ENCODE results near the gene LRFN3.

LRFN3 gene

GRCh38 chr19:35990156-35990555 lies 54.0 kb downstream of the LRFN3 start:
- CTCF ChIA-PET: no interaction called here
- no peak for TF ChIP-seq FOXK2 (IDR thresholded peaks at IDR 0.05)
- no peak for TF ChIP-seq PKNOX1 (IDR thresholded peaks at IDR 0.05)
- no peak for TF ChIP-seq L3MBTL2 (conservative IDR thresholded peaks at IDR 0.05)
- no peak for TF ChIP-seq FOXA1 (IDR thresholded peaks at IDR 0.05)
- no peak for TF ChIP-seq ZNF384 (IDR thresholded peaks at IDR 0.05)
- no peak for TF ChIP-seq SP1 (IDR thresholded peaks at IDR 0.05)
- DNase-seq (ENCODE audit: extremely low spot score): no peak
- POLR2A ChIA-PET: no interaction called here

- POLR2A ChIA-PET: interaction anchor here (1.3 kb wide), 1 partner anchor 63 kb away, joined by 4 read pairs; the partner anchor contains the start of gene THAP8
- no peak for DNase-seq (ENCODE audit: extremely low spot score)
- CTCF ChIA-PET: interaction anchor here (0.5 to 0.6 kb wide), 2 partner anchors 65 to 107 kb away, joined by 3 to 4 read pairs; no protein-coding TSS in a partner anchor
- TF ChIP-seq LEF1 (IDR thresholded peaks at IDR 0.05; ENCODE audit: borderline replicate concordance) (no peak), HDGF (IDR thresholded peaks at IDR 0.05; ENCODE audit: borderline replicate concordance) (no peak), L3MBTL2 (conservative IDR thresholded peaks at IDR 0.05) (no peak), FOXA1 (IDR thresholded peaks at IDR 0.05) (no peak), SP1 (IDR thresholded peaks at IDR 0.05) (no peak), PKNOX1 (IDR thresholded peaks at IDR 0.05) (no peak), TARDBP (IDR thresholded peaks at IDR 0.05) (no peak), FOXK2 (IDR thresholded peaks at IDR 0.05) (no peak), ZNF384 (IDR thresholded peaks at IDR 0.05) (no peak), BHLHE40 (IDR thresholded peaks at IDR 0.05; ENCODE audit: borderline replicate concordance) (no peak), SUZ12 (IDR thresholded peaks at IDR 0.05) (no peak), FOXM1 (IDR thresholded peaks at IDR 0.05; ENCODE audit: borderline replicate concordance) (no peak), NFRKB (IDR thresholded peaks at IDR 0.05) (no peak), ARNT (IDR thresholded peaks at IDR 0.05) (no peak), CTBP1 (IDR thresholded peaks at IDR 0.05; ENCODE audit: borderline replicate concordance) (no peak), ELF4 (IDR thresholded peaks at IDR 0.05) (no peak)
Observed at GRCh38 chr19:35990771-35991730, 54.9 kb downstream of the LRFN3 start.

GRCh38 chr19:35991731-35992450 lies 55.7 kb downstream of the LRFN3 start:
- TF ChIP-seq ARNT (IDR thresholded peaks at IDR 0.05): no peak
- TF ChIP-seq PKNOX1 (IDR thresholded peaks at IDR 0.05): no peak
- no peak for TF ChIP-seq TARDBP (IDR thresholded peaks at IDR 0.05)
- no peak for TF ChIP-seq FOXA1 (IDR thresholded peaks at IDR 0.05)
- TF ChIP-seq FOXM1 (IDR thresholded peaks at IDR 0.05; ENCODE audit: borderline replicate concordance): no peak
- no peak for TF ChIP-seq CTBP1 (IDR thresholded peaks at IDR 0.05; ENCODE audit: borderline replicate concordance)
- no peak for TF ChIP-seq L3MBTL2 (conservative IDR thresholded peaks at IDR 0.05)
- TF ChIP-seq LEF1 (IDR thresholded peaks at IDR 0.05; ENCODE audit: borderline replicate concordance): no peak
- no peak for TF ChIP-seq ELF4 (IDR thresholded peaks at IDR 0.05)
- no peak for TF ChIP-seq BHLHE40 (IDR thresholded peaks at IDR 0.05; ENCODE audit: borderline replicate concordance)
- no peak for TF ChIP-seq ZNF384 (IDR thresholded peaks at IDR 0.05)
- TF ChIP-seq SP1 (IDR thresholded peaks at IDR 0.05): no peak
- TF ChIP-seq HDGF (IDR thresholded peaks at IDR 0.05; ENCODE audit: borderline replicate concordance): no peak
- ChIA-PET POLR2A (interaction anchor here (1.3 kb wide), 1 partner anchor 62 kb away, joined by 4 read pairs; the partner anchor contains the start of gene THAP8), CTCF (interaction anchor here (0.5 kb wide), 1 partner anchor 108 kb away, joined by 4 read pairs; no protein-coding TSS in a partner anchor)
- no peak for DNase-seq (ENCODE audit: extremely low spot score)

GRCh38 chr19:35992907-35993765 lies 57.0 kb downstream of the LRFN3 start:
- POLR2A ChIA-PET: interaction anchor here (1.0 to 1.3 kb wide), 2 partner anchors 21 to 122 kb away, joined by 3 read pairs; partner anchors contain the start of genes ALKBH6, POLR2I and TBCB

More at GRCh38 chr19:35992907-35993765, 57.0 kb downstream of the LRFN3 start:
- TF ChIP-seq SUZ12 (IDR thresholded peaks at IDR 0.05) (no peak), FOXA1 (IDR thresholded peaks at IDR 0.05) (no peak), BHLHE40 (IDR thresholded peaks at IDR 0.05; ENCODE audit: borderline replicate concordance) (no peak), ELF4 (IDR thresholded peaks at IDR 0.05) (no peak), CTBP1 (IDR thresholded peaks at IDR 0.05; ENCODE audit: borderline replicate concordance) (no peak), PKNOX1 (IDR thresholded peaks at IDR 0.05) (no peak), L3MBTL2 (conservative IDR thresholded peaks at IDR 0.05) (no peak), FOXK2 (IDR thresholded peaks at IDR 0.05) (no peak), LEF1 (IDR thresholded peaks at IDR 0.05; ENCODE audit: borderline replicate concordance) (no peak)
- CTCF ChIA-PET: interaction anchor here (0.6 kb wide), 2 partner anchors 35 to 183 kb away, joined by 3 to 4 read pairs; no protein-coding TSS in a partner anchor
- no peak for DNase-seq (ENCODE audit: extremely low spot score)
